GM23338 (cell line): ENCODE measurements around the gene B4GALT1. TPM values are rescaled to one million over a fixed set of nuclear protein-coding genes. Genes with fewer than 3 reads are reported as not detected.

Experiments
- ATAC-seq: fragments of 200-7000 bp; cut with Tn5 transposase; 3 replicates; pipeline ENCODE4 v1.9.1; 2020
- DNase-seq: peaks from one replicate; pipeline ENCODE4 v3.0.0-alpha.2; 2015; ENCODE audit warnings: low spot score
- H2AFZ ChIP-seq: fragments of 200-600 bp; sonication (generic); 2 replicates; pipeline ENCODE4 v1.8.0; 2016; ENCODE audit warnings: antibody characterized with exemption, mild to moderate bottlenecking, moderate library complexity
- H3F3A ChIP-seq: fragments of 200-600 bp; sonication (generic); replicated peaks from 2 replicates; pipeline ENCODE4 v1.8.0; 2017; ENCODE audit warnings: antibody characterized with exemption, mixed run types, low read depth
- H3K27ac ChIP-seq: fragments of 200-600 bp; sonication (generic); 2 replicates; pipeline ENCODE4 v1.6.1; 2016; ENCODE audit warnings: low read depth
- H3K27me3 ChIP-seq: fragments of 200-600 bp; sonication (generic); 2 replicates; pipeline ENCODE4 v1.8.0; 2016; ENCODE audit warnings: mild to moderate bottlenecking, mixed run types, moderate library complexity; ENCODE audit not compliant: insufficient read depth
- H3K36me3 ChIP-seq: fragments of 200-600 bp; sonication (generic); 2 replicates; pipeline ENCODE4 v1.8.0; 2016; ENCODE audit warnings: mild to moderate bottlenecking; ENCODE audit not compliant: insufficient read depth
- H3K4me1 ChIP-seq: fragments of 200-600 bp; sonication (generic); 2 replicates; pipeline ENCODE4 v1.8.0; 2016; ENCODE audit warnings: mild to moderate bottlenecking, moderate library complexity; ENCODE audit not compliant: insufficient read depth
- H3K4me2 ChIP-seq: fragments of 200-600 bp; sonication (generic); 2 replicates; pipeline ENCODE4 v1.7.1; 2017; ENCODE audit warnings: mixed run types
- H3K4me3 ChIP-seq: fragments of 200-600 bp; sonication (generic); 2 replicates; pipeline ENCODE4 v1.6.1; 2016; ENCODE audit warnings: mixed run types
- H3K79me2 ChIP-seq: fragments of 200-600 bp; sonication (generic); replicated peaks from 2 replicates; pipeline ENCODE4 v1.8.0; 2017; ENCODE audit warnings: mild to moderate bottlenecking; ENCODE audit not compliant: insufficient read depth
- H3K9me2 ChIP-seq: fragments of 200-600 bp; sonication (generic); 2 replicates; pipeline ENCODE4 v1.8.0; 2017; ENCODE audit not compliant: insufficient read depth
- H4K20me1 ChIP-seq: fragments of 200-600 bp; sonication (generic); replicated peaks from 2 replicates; pipeline ENCODE4 v1.8.0; 2017; ENCODE audit warnings: mild to moderate bottlenecking; ENCODE audit not compliant: insufficient read depth
- H3K27ac Mint-ChIP-seq: 2 replicates; pipeline ENCODE4 v1.8.0; 2020; ENCODE audit warnings: inconsistent platforms, mild to moderate bottlenecking, moderate library complexity, mixed read lengths
- H3K27me3 Mint-ChIP-seq: 3 replicates; pipeline ENCODE4 v1.8.0; 2022; ENCODE audit warnings: low read depth, mild to moderate bottlenecking, moderate library complexity, mixed read lengths, inconsistent platforms; ENCODE audit not compliant: insufficient read depth, poor library complexity
- H3K36me3 Mint-ChIP-seq: 3 replicates; pipeline ENCODE4 v1.8.0; 2021; ENCODE audit warnings: low read depth, mild to moderate bottlenecking, inconsistent platforms, moderate library complexity, mixed read lengths
- H3K4me1 Mint-ChIP-seq: 3 replicates; pipeline ENCODE4 v1.8.0; 2020; ENCODE audit warnings: mild to moderate bottlenecking, inconsistent platforms, mixed read lengths
- H3K4me3 Mint-ChIP-seq: 3 replicates; pipeline ENCODE4 v1.8.0; 2021; ENCODE audit warnings: moderate library complexity, mild to moderate bottlenecking, inconsistent platforms, mixed read lengths
- H3K9me3 Mint-ChIP-seq: 3 replicates; pipeline ENCODE4 v1.8.0; 2020; ENCODE audit warnings: moderate library complexity, mild to moderate bottlenecking, inconsistent platforms, mixed read lengths
- CREB1 ChIP-seq: fragments of 250-450 bp; sonication (Bioruptor Pico); IDR thresholded peaks from 2 replicates; pipeline ENCODE4 v1.5.0; 2020; ENCODE audit warnings: low read depth, mild to moderate bottlenecking, moderate library complexity
- EZH2 ChIP-seq: fragments of 200-600 bp; sonication (generic); IDR thresholded peaks from one replicate; pipeline ENCODE4 v1.8.0; 2017; ENCODE audit warnings: antibody characterized with exemption, mild to moderate bottlenecking, low read depth; ENCODE audit not compliant: unreplicated experiment
- EZH2phosphoT487 ChIP-seq: fragments of 200-600 bp; sonication (generic); IDR thresholded peaks from one replicate; pipeline ENCODE4 v1.8.1; 2018; ENCODE audit warnings: antibody characterized with exemption; ENCODE audit not compliant: unreplicated experiment
- NANOG ChIP-seq: IDR thresholded peaks from 2 replicates; pipeline ENCODE4 v1.6.1; 2016; ENCODE audit warnings: antibody characterized with exemption, borderline replicate concordance
- POLR2AphosphoS5 ChIP-seq: IDR thresholded peaks from 2 replicates; pipeline ENCODE4 v1.6.1; 2016; ENCODE audit warnings: antibody characterized with exemption, low read depth
- STAT1 ChIP-seq: IDR thresholded peaks from one replicate; pipeline ENCODE4 v1.6.1; 2016; ENCODE audit warnings: antibody characterized with exemption; ENCODE audit not compliant: unreplicated experiment
- ZNF114 ChIP-seq: fragments of 250-450 bp; sonication (Bioruptor Pico); IDR thresholded peaks from 2 replicates; pipeline ENCODE4 v1.5.0; 2020; ENCODE audit warnings: mild to moderate bottlenecking, moderate library complexity
- ZNF331 ChIP-seq: fragments of 250-450 bp; sonication (Bioruptor Pico); IDR thresholded peaks from 2 replicates; pipeline ENCODE4 v1.5.0; 2020; ENCODE audit warnings: low read depth, mild to moderate bottlenecking, moderate library complexity
- polyA plus RNA-seq: library from polyadenylated mRNA; unstranded; fragments of >200 nt; fragmentation: Nextera tagmentation; extraction: Ambion mirVana; gene quantifications from 2 replicates; pipeline ENCODE4 v1.2.1, GENCODE V29; 2016
- total RNA-seq: library from RNA; depleted of rRNA; stranded (reverse); fragments of >200 nt; shearing (Covaris generic); gene quantifications from 2 replicates; pipeline ENCODE4 v1.2.3, GENCODE V29; 2014
- TF ChIP-seq, protein P1 (sequence below): IDR thresholded peaks from one replicate; pipeline ENCODE4 v1.6.1; 2018; ENCODE audit warnings: antibody characterized with exemption; ENCODE audit not compliant: unreplicated experiment
- TF ChIP-seq, protein P2 (sequence below): IDR thresholded peaks from 2 replicates; pipeline ENCODE4 v1.6.1; 2016; ENCODE audit warnings: antibody characterized with exemption

The B4GALT1 gene
- total and polyA plus RNA-seq, 2 experiments from 2014 or later = 6.3 to 15.8 TPM

DNA sequence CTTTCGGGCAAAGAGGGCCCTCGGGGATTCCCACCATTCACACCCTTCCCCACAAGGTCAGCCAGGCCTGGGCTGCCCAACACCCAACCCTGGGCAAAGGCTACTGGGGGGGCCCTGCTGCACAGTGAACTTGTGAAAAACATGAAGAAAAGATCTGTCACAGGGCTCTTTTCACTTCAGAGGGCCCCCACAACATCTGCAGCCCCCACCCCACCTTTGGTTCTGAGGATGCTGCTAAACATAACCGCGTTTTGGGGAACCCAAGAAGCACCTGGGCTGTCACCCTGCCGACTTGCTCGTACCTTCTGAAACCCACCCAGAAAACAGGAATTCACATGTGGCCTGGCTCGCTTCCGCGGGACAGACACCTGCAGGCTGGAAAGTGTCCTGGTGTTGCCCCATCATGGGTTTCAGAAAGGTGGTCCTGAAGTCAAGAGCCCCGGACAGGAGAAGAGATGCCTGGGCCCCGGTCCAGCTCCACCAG lies 29.3 kb downstream of the B4GALT1 start (continued):
- TF ChIP-seq ZNF331 (CRISPR knock-in tag) = no peak
- TF ChIP-seq CREB1 (CRISPR knock-in tag) = no peak
- TF ChIP-seq EZH2phosphoT487 = no peak

DNA sequence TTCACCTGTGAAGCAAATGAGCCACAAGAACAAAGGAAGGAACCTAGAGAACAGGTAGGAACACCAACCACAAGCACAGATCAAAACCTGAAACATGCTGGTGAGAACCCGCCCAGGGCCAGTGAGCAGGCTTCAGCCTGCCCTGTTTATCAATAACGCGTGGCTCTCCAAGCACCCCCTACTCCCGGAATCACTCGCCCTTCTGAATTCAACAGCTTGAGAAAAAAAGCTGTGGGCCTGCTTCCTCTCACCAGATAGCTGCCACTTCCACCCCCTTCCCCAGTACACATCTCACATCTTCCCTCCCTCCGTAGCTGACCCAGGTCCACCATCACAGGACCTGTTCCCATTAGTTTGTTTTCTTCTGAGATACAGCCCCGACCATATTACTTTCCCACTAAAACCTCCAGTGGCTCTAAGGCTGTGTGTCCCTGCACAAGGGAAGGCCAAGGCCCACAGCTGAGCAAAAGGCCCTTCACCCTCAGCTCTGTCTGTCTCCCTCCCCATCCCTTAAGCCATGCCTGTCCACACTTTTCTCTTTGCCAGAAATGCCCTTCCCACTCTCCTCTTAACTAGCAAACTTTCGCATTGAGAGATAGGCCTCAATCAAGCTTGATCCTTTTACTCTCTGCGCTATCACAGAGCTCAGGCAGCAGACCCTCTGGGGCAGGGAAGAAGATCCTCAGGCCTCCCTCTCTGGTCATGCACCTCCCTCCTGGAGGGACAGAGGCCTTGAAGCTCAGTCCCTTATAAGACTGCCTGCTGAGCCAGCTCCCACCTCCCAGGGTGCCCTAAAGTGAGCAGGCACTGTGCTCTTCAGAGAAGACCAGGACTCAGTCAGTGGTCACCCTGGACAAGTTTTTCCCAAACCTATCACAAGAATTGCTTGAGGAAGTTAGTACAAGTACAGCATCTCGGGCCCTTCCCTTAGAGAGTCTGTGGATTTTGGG lies 30.1 kb downstream of the B4GALT1 start:
- Mint-ChIP-seq H3K36me3 (no peaks in the 10 kb centered on the region), H3K4me3 (no peak overlapping the region), H3K9me3 (no peaks in the 10 kb centered on the region), H3K4me1 (peaks cover 10% of the 10 kb centered on the region), H3K27ac (peak overlapping the region; percentile 13), H3K27me3 (no peaks in the 10 kb centered on the region)
- H3K79me2 ChIP-seq = no peaks in the 10 kb centered on the region; the same call in 1 of the 2 replicates
- no peak overlapping the region for H3K4me2 ChIP-seq
- no peaks in the 10 kb centered on the region; the same call in 1 of the 2 replicates for H4K20me1 ChIP-seq
- no peak for TF ChIP-seq EZH2
- no peak for TF ChIP-seq NANOG
- TF ChIP-seq ZNF331 (CRISPR knock-in tag) = no peak
- TF ChIP-seq POLR2AphosphoS5 = no peak
- no peak for TF ChIP-seq ZNF114 (CRISPR knock-in tag)
- TF ChIP-seq, protein P1, sequence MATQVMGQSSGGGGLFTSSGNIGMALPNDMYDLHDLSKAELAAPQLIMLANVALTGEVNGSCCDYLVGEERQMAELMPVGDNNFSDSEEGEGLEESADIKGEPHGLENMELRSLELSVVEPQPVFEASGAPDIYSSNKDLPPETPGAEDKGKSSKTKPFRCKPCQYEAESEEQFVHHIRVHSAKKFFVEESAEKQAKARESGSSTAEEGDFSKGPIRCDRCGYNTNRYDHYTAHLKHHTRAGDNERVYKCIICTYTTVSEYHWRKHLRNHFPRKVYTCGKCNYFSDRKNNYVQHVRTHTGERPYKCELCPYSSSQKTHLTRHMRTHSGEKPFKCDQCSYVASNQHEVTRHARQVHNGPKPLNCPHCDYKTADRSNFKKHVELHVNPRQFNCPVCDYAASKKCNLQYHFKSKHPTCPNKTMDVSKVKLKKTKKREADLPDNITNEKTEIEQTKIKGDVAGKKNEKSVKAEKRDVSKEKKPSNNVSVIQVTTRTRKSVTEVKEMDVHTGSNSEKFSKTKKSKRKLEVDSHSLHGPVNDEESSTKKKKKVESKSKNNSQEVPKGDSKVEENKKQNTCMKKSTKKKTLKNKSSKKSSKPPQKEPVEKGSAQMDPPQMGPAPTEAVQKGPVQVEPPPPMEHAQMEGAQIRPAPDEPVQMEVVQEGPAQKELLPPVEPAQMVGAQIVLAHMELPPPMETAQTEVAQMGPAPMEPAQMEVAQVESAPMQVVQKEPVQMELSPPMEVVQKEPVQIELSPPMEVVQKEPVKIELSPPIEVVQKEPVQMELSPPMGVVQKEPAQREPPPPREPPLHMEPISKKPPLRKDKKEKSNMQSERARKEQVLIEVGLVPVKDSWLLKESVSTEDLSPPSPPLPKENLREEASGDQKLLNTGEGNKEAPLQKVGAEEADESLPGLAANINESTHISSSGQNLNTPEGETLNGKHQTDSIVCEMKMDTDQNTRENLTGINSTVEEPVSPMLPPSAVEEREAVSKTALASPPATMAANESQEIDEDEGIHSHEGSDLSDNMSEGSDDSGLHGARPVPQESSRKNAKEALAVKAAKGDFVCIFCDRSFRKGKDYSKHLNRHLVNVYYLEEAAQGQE = no peak
- no peaks in the 10 kb centered on the region for H3K27me3 ChIP-seq
- ATAC-seq (no peak), DNase-seq (no peak)
- no peaks in the 10 kb centered on the region for H3K4me1 ChIP-seq
- no peak overlapping the region for H3K4me3 ChIP-seq
- H2AFZ ChIP-seq = no peak overlapping the region
- no peak overlapping the region for H3K27ac ChIP-seq
- H3F3A ChIP-seq = no peaks in the 10 kb centered on the region
- no peaks in the 10 kb centered on the region for H3K9me2 ChIP-seq
- no peaks in the 10 kb centered on the region for H3K36me3 ChIP-seq

DNA sequence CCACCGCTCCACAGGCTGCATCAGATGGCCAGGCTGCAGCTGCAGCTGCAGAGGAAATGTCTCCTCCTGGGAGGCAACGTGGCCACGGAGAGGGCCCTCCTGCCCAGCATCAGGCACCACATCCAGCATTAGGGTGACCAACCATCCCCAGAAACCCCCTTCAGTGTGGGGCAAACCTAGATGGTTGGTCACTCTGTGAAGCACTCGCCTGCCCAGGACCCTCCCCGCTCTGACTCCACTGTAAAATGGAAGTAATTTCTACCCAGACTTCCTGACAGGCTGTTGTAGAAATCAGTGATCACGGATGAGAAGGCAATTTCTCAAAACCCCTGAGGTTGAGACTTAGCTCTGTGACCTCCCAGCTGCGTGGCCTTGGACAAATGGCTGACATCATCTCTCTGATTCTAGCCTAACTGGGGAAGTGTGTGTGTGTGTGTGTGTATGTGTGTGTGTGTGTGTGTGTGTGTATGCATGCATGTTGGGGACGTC lies 31.6 kb downstream of the B4GALT1 start:
- no peaks in the 10 kb centered on the region; the same call in 1 of the 2 replicates for H3K79me2 ChIP-seq
- no peak for TF ChIP-seq CREB1 (CRISPR knock-in tag)
- TF ChIP-seq POLR2AphosphoS5 = no peak
- no peak for TF ChIP-seq ZNF114 (CRISPR knock-in tag)
- TF ChIP-seq, protein P2, sequence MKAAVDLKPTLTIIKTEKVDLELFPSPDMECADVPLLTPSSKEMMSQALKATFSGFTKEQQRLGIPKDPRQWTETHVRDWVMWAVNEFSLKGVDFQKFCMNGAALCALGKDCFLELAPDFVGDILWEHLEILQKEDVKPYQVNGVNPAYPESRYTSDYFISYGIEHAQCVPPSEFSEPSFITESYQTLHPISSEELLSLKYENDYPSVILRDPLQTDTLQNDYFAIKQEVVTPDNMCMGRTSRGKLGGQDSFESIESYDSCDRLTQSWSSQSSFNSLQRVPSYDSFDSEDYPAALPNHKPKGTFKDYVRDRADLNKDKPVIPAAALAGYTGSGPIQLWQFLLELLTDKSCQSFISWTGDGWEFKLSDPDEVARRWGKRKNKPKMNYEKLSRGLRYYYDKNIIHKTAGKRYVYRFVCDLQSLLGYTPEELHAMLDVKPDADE = no peak
- no peak for TF ChIP-seq EZH2phosphoT487
- no peak for TF ChIP-seq STAT1

More for the DNA sequence above, 31.6 kb downstream of the B4GALT1 start:
- Histone ChIP-seq H3K27me3 (no peaks in the 10 kb centered on the region), H4K20me1 (no peaks in the 10 kb centered on the region; the same call in 1 of the 2 replicates), H3K27ac (no peak overlapping the region), H3K9me2 (no peaks in the 10 kb centered on the region), H3K4me1 (no peaks in the 10 kb centered on the region), H2AFZ (no peak overlapping the region), H3K4me2 (no peak overlapping the region), H3K36me3 (no peaks in the 10 kb centered on the region), H3F3A (no peaks in the 10 kb centered on the region), H3K4me3 (no peak overlapping the region)
- peaks cover 2% of the 10 kb centered on the region for H3K36me3 Mint-ChIP-seq
- H3K27ac Mint-ChIP-seq = no peak overlapping the region
- DNase-seq (no peak), ATAC-seq (no peak)
- H3K27me3 Mint-ChIP-seq = no peaks in the 10 kb centered on the region
- H3K4me3 Mint-ChIP-seq = no peak overlapping the region
- H3K4me1 Mint-ChIP-seq = peaks cover 4% of the 10 kb centered on the region; the same call in 2 of the 3 replicates
- H3K9me3 Mint-ChIP-seq = peaks cover 3% of the 10 kb centered on the region; the same call in 1 of the 3 replicates
